NCI-H2196 treated with DMSO at 0.1 percent for 48 hours (cell line): ENCODE measurements around the gene GLT8D2.

ENCODE experiments used
- DNase-seq: peaks from one replicate; lab custom pipeline; 2025; ENCODE audit not compliant: unreplicated experiment; lab: John Stamatoyannopoulos, UW

The GLT8D2 gene

GRCh38 chr12:104003596-104003995 lies 46.4 kb downstream of the GLT8D2 start:
- DNase-seq, result no peak

DNA sequence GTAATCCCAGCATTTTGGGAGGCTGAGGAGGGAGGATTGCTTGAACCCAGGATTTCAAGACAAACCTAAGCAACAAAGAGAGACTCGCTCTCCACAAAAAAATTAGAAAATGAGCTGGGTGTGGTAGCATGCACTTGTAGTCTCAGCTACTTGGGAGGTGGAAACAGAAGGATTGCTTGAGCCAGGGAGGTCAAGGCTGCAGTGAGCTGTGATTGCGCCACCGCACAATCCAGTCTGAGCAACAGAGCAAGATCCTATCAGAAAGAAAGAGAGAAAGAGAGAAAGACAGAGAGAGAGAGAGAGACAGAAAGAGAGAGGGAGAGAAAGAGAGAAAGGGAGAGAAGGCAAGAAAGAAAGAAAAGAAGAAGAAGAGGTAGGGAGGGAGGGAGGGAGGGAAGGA lies 47.3 kb downstream of the GLT8D2 start:
- DNase-seq, result no peak

DNA sequence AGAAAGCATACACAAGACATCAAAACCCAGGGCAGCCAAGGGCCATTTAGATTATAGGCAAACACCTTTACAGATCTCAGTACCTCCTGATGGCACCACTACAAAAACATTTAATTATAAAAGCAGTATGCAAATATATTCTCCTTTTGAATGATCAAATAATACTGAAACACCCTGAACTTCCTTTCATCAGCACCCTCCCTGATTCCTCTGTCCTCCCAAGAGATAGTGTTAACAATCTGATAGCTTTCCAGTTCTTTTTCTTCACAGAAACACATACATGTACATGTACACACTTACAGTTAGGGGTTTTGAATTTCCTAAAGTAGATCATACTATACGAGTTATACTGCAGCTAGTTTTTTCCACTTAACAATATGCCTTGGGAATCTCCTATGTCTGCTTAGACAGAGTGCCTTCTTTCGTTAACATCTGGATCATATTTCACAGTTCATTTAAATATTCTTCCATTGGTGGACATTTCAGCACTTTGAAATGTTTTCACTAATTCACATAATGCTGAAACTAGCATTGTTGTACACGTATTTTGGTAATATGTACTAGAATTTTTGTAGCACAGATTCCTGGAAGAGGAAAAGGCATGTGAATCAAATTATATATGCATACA lies 49.1 kb downstream of the GLT8D2 start:
- DNase-seq, result no peak

GRCh38 chr12:103998976-103999375 lies 51.0 kb downstream of the GLT8D2 start:
- DNase-seq, result no peak

- no peak for DNase-seq
Observed at GRCh38 chr12:103997286-103997900, 52.6 kb downstream of the GLT8D2 start.

GRCh38 chr12:103996595-103996994 lies 53.4 kb downstream of the GLT8D2 start:
- DNase-seq, result no peak

DNA sequence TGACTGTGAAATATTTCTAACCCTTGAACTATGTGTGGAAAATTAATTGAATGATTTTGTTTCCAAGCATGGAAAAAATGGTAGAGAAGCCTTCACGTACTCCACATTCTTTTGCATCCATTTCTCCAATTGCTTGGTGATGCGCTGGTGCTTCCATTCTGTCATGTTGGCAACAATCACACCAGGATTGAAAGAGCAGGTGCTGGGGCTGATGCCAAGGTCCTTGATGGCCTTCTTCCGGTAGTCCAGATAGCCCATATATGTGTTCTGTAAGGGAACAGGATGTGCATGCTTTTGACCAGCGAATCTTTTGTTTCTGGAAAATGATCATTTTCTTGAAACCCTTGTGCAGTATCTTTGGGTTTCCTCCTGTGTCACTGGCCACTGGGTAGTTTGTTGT lies 55.8 kb downstream of the GLT8D2 start:
- peak; percentile 45 for DNase-seq

- no peak for DNase-seq
Observed at GRCh38 chr12:103986829-103987228, 63.2 kb downstream of the GLT8D2 start.

DNA sequence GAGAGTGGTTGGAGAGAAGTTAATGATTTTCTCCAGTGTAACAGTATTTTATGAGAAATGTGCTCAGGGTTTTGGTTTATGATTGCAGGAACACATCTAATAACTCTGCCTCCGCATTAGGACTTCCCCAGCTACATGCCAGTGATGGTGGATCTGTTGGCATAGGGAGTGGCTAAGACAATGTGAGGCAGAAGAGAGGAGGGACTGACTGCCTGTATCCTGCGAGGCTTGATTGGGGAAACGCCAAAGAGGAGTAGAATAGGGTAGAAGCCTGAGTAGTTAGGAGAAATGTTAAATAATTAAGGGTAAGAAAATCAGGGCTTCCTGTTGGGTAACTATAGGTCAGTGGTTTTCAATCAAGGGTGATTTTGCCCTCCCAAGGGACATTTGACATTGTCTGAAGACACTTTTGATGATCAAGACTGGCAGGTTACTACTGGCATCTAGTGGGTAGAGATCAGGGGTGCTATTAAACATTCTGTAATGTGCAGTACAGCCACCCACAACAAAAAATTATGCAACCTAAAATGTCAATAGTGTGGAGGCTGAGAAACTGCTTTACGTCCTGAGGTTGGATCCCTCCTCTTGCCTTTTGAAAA lies 71.5 kb downstream of the GLT8D2 start:
- no peak for DNase-seq

- no peak for DNase-seq
Observed at GRCh38 chr12:103975368-103975767, 74.6 kb downstream of the GLT8D2 start.

DNA sequence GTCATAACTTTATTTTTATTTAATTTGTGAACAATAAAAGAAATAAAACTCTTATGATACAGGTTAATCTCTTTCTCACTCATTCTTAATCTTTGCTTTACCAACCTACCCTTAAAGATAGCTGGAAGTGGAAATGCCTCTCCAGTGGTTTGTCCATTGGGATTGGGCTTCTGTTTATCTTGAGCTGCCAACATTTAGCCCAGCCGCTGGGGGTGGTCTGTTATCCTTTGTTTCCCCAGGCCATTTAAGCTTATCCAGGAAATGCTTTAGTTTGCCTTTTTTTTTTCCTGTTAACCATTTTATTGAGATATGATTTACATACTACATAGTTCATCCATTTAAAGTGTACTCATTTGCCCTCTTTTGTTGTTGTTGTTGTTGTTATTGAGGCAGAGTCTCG lies 76.1 kb downstream of the GLT8D2 start:
- no peak for DNase-seq

DNA sequence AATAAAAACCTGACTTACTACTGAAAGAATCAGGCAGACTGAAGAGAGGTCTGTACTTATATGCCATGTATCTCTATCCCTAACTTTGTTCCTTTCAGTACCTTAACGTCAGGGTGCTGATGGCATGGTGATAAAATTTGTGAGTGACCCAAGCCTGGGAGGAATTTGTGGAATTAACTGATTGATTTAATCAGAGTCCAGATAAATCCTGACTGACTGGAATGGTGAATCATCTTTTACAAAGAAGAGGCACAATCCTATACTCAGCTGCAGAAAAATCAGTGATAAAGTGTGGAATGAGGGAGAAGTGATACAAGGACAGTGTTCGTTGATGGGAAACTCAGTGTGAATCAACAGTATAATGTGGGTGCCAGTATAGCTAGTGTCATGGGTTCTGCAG lies 80.6 kb downstream of the GLT8D2 start:
- no peak for DNase-seq

DNA sequence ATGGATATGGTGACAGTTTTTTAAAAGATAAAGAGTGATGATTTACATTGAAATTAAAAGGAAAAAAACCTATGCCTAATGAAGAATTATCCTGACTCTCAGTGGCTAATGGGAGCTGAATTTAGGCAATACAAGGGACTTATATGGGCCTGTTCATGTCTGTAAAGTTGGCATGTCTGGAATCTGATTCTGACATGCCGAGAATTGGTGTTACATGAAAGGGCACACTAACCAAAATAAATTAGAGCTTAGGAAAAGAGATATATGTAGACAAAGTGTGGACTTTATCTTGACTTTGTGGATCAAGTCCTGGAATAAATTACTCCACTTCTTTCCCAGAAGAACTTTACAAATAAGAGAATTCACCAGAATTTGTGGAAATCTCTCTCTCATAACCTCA lies 83.3 kb downstream of the GLT8D2 start:
- DNase-seq, result no peak

DNA sequence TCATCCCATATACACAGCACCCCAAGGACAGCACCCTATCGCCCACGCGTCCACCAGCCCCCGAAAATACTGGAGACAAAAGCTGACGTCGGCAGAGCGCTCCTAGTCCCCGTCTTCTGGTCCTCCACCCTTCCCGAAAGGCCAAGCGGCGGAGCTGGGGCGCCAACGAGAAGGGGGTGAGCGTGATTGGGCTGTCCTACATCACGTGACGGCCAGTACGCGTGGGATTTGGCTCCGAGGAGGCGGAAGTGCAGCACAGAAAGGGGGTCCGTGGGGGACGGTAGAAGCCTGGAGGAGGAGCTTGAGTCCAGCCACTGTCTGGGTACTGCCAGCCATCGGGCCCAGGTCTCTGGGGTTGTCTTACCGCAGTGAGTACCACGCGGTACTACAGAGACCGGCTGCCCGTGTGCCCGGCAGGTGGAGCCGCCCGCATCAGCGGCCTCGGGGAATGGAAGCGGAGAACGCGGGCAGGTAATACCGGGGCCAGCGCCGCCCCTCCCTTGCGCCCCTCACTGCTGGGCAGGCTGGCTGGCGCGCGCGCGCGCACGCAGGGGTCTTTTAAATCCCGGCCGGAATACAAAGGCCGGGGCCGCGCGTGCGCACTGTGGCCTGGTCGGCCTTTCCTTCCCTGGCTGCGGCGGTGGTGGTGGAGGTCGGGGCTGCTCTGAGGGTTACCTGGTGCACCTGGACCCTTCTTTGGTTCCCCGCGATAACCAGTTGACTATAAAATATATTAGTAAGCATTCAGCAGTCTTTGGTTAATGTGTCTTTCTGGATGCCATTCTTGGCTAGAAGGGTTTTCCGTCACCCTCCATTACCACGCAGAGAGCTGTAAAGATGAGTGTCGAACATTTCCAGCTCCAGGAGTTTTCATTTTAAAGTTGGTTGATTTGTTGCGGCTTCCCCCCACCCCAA lies 84.1 kb downstream of the GLT8D2 start, which contains the start of gene TDG:
Gene TDG (plus strand): TSS at position 283 of the 915 bp plus-strand sequence. CDS start 166 bp downstream, at position 449.
- DNase-seq, result peak; percentile 98

GRCh38 chr12:103965255-103965589 lies 84.8 kb downstream of the GLT8D2 start:
- DNase-seq, result no peak

DNA sequence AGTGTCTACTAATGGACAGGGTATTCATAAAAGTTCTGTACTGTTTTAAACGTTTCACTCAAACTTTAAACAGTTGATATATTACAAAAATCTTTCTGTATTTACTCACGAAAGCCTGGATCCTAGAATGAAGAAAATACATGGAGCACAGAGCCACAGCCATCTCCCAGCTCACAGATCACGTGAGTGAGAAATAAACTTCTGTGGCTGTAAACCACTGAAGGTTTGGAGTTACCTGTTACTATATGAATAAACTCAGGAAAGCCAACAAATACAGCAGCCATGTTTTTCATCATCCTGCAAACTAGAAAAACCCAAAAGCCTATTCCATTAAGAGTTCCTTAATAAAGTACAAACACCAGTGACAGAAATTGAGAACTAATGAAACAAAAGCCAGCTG lies 85.2 kb downstream of the GLT8D2 start:
- no peak for DNase-seq

DNA sequence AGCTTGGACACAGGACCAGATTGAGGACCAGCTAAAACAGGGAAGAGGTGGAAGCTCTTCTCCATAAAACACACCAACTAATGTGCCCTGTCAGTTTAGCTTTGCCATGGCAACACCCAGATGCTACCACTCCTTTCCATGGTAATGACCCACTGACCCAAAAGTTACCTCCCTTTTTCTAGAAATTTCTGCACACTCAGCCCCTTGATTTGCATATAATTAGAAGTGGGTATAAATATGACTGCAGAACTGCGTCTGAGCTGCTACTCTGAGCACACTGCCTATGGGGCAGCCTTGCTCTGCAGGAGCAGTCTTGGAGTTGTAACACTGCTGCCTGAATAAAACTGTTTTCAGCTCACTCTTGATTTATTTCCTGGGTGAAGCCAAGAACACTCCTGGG lies 87.5 kb downstream of the GLT8D2 start:
- DNase-seq, result no peak

DNA sequence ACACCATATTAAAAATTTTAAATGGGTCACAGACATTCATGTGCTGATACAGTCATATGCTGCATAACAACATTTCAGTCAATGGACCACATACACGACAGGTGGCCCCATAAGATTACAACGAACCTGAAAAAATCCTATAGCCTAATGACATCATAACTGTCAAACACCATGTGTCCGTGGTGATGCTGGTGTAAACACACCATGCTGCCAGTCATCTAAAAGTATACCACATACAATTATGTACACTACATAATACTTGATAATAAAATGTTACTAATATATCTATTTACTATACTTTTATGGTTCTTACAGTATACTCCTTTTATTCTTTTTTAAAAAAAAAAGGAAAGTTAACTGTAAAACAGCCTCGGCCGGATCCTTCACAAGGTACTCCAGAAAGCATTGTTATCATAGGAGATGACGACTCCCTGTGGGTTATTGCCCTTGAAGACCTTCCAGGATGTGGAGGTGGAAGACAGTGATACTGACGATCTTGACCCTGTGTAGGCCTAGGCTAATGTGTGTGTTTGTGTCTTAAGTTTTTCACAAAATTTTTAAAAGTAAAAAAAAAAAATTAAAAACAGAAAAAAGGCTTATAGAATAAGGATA lies 89.3 kb downstream of the GLT8D2 start:
- DNase-seq, result no peak

GRCh38 chr12:103958621-103959020 lies 91.4 kb downstream of the GLT8D2 start:
- no peak for DNase-seq

GRCh38 chr12:103957865-103958388 lies 92.1 kb downstream of the GLT8D2 start:
- no peak for DNase-seq

- no peak for DNase-seq
Observed at GRCh38 chr12:103956509-103957027, 93.4 kb downstream of the GLT8D2 start.
